Measurements from ENCODE around the gene WDR7.

Gene WDR7

GRCh38 chr18:56723706-56724105 lies 72.5 kb downstream of the WDR7 start:
- DNase-seq, result no peak

- DNase-seq, result no peak
These were observed 75.7 kb downstream of the WDR7 start for GRCh38 chr18:56726906-56727305.

GRCh38 chr18:56727399-56727798 lies 76.2 kb downstream of the WDR7 start:
- no peak for DNase-seq

GRCh38 chr18:56728741-56729140 lies 77.6 kb downstream of the WDR7 start:
- no peak for DNase-seq

GRCh38 chr18:56738184-56738583 lies 87.0 kb downstream of the WDR7 start:
- no peak for DNase-seq

GRCh38 chr18:56739731-56740130 lies 88.6 kb downstream of the WDR7 start:
- no peak for DNase-seq

- DNase-seq, result no peak
These were observed 89.5 kb downstream of the WDR7 start for GRCh38 chr18:56740645-56741044.

GRCh38 chr18:56741685-56742084 lies 90.5 kb downstream of the WDR7 start:
- DNase-seq, result no peak

- DNase-seq, result no peak
These were observed 92.0 kb downstream of the WDR7 start for GRCh38 chr18:56743115-56743514.

GRCh38 chr18:56747032-56747658 lies 96.0 kb downstream of the WDR7 start:
- peak; percentile 31 for DNase-seq

- DNase-seq, result no peak
These were observed 96.7 kb downstream of the WDR7 start for GRCh38 chr18:56747857-56748256.

- DNase-seq, result peak; percentile 67
These were observed 97.6 kb downstream of the WDR7 start for GRCh38 chr18:56748698-56749268.

GRCh38 chr18:56756966-56757365 lies 105.8 kb downstream of the WDR7 start:
- DNase-seq, result no peak

GRCh38 chr18:56770097-56770496 lies 118.9 kb downstream of the WDR7 start:
- no peak for DNase-seq

GRCh38 chr18:56770873-56771272 lies 119.7 kb downstream of the WDR7 start:
- DNase-seq, result no peak

GRCh38 chr18:56775701-56776100 lies 124.5 kb downstream of the WDR7 start:
- DNase-seq, result no peak

- no peak for DNase-seq
These were observed 136.2 kb downstream of the WDR7 start for GRCh38 chr18:56787390-56787789.

- peak; percentile 85 for DNase-seq
These were observed 138.1 kb downstream of the WDR7 start for GRCh38 chr18:56789004-56789888.

GRCh38 chr18:56789889-56790180 lies 138.7 kb downstream of the WDR7 start:
- DNase-seq, result no peak

- no peak for DNase-seq
These were observed 144.2 kb downstream of the WDR7 start for GRCh38 chr18:56795381-56795780.

GRCh38 chr18:56799756-56800155 lies 148.6 kb downstream of the WDR7 start:
- no peak for DNase-seq

GRCh38 chr18:56803051-56803450 lies 151.9 kb downstream of the WDR7 start:
- no peak for DNase-seq

- DNase-seq, result no peak
These were observed 153.2 kb downstream of the WDR7 start for GRCh38 chr18:56804395-56804794.

GRCh38 chr18:56807901-56808300 lies 156.7 kb downstream of the WDR7 start:
- DNase-seq, result peak; percentile 41

All from OCI-M1 (cell line).